Liver (tissue), 9 donors: Measurements from ENCODE around the gene MMP14. TPM values are rescaled to one million over a fixed set of nuclear protein-coding genes. Genes with fewer than 3 reads are reported as not detected.

Experiments used
- DNase-seq: peaks from one replicate; pipeline ENCODE4 v3.0.0-alpha.2; 2017; ENCODE audit warnings: low spot score
- H3K27ac ChIP-seq, 2 donors: one replicate each; pipeline ENCODE4 v1.7.0; 2013; ENCODE audit warnings: inconsistent platforms in 2 of 2, low read length in 2 of 2, control low read depth in 1 of 2, low read depth in 1 of 2, mild to moderate bottlenecking in 1 of 2
- H3K27me3 ChIP-seq, 4 donors: one replicate each; pipeline versions ENCODE4 v1.6.1 to v1.7.0; 2013; ENCODE audit warnings: low read length in 3 of 4, inconsistent platforms in 1 of 4, mild to moderate bottlenecking in 1 of 4, moderate library complexity in 1 of 4; ENCODE audit not compliant: control insufficient read depth in 4 of 4, insufficient read depth in 4 of 4
- H3K36me3 ChIP-seq, 4 donors: one replicate each; pipeline versions ENCODE4 v1.6.1 to v1.7.0; 2013; ENCODE audit warnings: low read length in 3 of 4, mild to moderate bottlenecking in 3 of 4, low read depth in 1 of 4, moderate library complexity in 1 of 4; ENCODE audit not compliant: control insufficient read depth in 4 of 4, insufficient read depth in 3 of 4
- H3K4me1 ChIP-seq, 4 donors: one replicate each; pipeline versions ENCODE4 v1.6.1 to v1.7.0; 2013; ENCODE audit warnings: low read length in 3 of 4, mild to moderate bottlenecking in 3 of 4, moderate library complexity in 1 of 4; ENCODE audit not compliant: control insufficient read depth in 4 of 4, insufficient read depth in 4 of 4
- H3K4me3 ChIP-seq, 3 donors: one replicate each; pipeline versions ENCODE4 v1.6.1 to v1.7.0; 2013; ENCODE audit warnings: low read length in 3 of 3, control low read depth in 1 of 3, low read depth in 1 of 3, mild to moderate bottlenecking in 1 of 3
- H3K9ac ChIP-seq, 2 donors: one replicate each; pipeline ENCODE4 v1.7.0; 2013; ENCODE audit warnings: low read length in 2 of 2, mild to moderate bottlenecking in 2 of 2, moderate library complexity in 2 of 2, control low read depth in 1 of 2, low read depth in 1 of 2
- H3K9me3 ChIP-seq, 4 donors: one replicate each; pipeline versions ENCODE4 v1.6.1 to v1.7.0; 2013; ENCODE audit warnings: low read length in 3 of 4; ENCODE audit not compliant: control insufficient read depth in 4 of 4
- ATF3 ChIP-seq: IDR thresholded peaks from 2 replicates; pipeline ENCODE4 v1.6.1; 2016; ENCODE audit warnings: antibody characterized with exemption
- CTCF ChIP-seq: fragments of 150-350 bp; IDR thresholded peaks from 2 replicates; pipeline ENCODE4 v1.5.1; 2017; ENCODE audit warnings: improper control_type of control experiment, low read depth, low read length; ENCODE audit not compliant: missing input control
- EGR1 ChIP-seq, 2 donors: IDR thresholded peaks; 2 replicates each; pipeline ENCODE4 v1.6.1; 2016 to 2018; ENCODE audit warnings: antibody characterized with exemption in 2 of 2, low read depth in 2 of 2
- FOXA1 ChIP-seq: IDR thresholded peaks from 2 replicates; pipeline ENCODE4 v1.6.1; 2016; ENCODE audit warnings: antibody characterized with exemption
- FOXA2 ChIP-seq: IDR thresholded peaks from 2 replicates; pipeline ENCODE4 v1.6.1; 2016; ENCODE audit warnings: antibody characterized with exemption
- GABPA ChIP-seq, 2 donors: IDR thresholded peaks in 1 of 2; conservative IDR thresholded peaks in 1 of 2; 2 replicates each; pipeline ENCODE4 v1.6.1; 2016; ENCODE audit warnings: antibody characterized with exemption in 2 of 2, mild to moderate bottlenecking in 1 of 2, moderate library complexity in 1 of 2
- HNF4A ChIP-seq, 2 donors: conservative IDR thresholded peaks; 2 replicates each; pipeline ENCODE4 v1.6.1; 2016; ENCODE audit warnings: antibody characterized with exemption in 2 of 2, mild to moderate bottlenecking in 2 of 2
- HNF4G ChIP-seq: IDR thresholded peaks from 2 replicates; pipeline ENCODE4 v1.6.1; 2016; ENCODE audit warnings: antibody characterized with exemption
- JUND ChIP-seq, 2 donors: IDR thresholded peaks; 2 replicates each; pipeline ENCODE4 v1.6.1; 2016; ENCODE audit warnings: antibody characterized with exemption in 2 of 2
- NR2F2 ChIP-seq: IDR thresholded peaks from 2 replicates; pipeline ENCODE4 v1.6.1; 2016; ENCODE audit warnings: antibody characterized with exemption
- RAD21 ChIP-seq, 2 donors: IDR thresholded peaks; 2 replicates each; pipeline ENCODE4 v1.6.1; 2016; ENCODE audit warnings: antibody characterized with exemption in 2 of 2, mild to moderate bottlenecking in 2 of 2
- RXRA ChIP-seq, 2 donors: IDR thresholded peaks; 2 replicates each; pipeline ENCODE4 v1.6.1; 2017 to 2018; ENCODE audit warnings: antibody characterized with exemption in 2 of 2, mild to moderate bottlenecking in 1 of 2
- SP1 ChIP-seq: IDR thresholded peaks from 2 replicates; pipeline ENCODE4 v1.6.1; 2018; ENCODE audit warnings: antibody characterized with exemption, mild to moderate bottlenecking
- TAF1 ChIP-seq: conservative IDR thresholded peaks from 2 replicates; pipeline ENCODE4 v1.6.1; 2016; ENCODE audit warnings: antibody characterized with exemption, mild to moderate bottlenecking
- YY1 ChIP-seq: IDR thresholded peaks from 2 replicates; pipeline ENCODE4 v1.6.1; 2016; ENCODE audit warnings: antibody characterized with exemption, mild to moderate bottlenecking
- ZBTB33 ChIP-seq: IDR thresholded peaks from 2 replicates; pipeline ENCODE4 v1.6.1; 2016; ENCODE audit warnings: antibody characterized with exemption
- WGBS: extraction: QIAGEN DNeasy Blood & Tissue Kit; methylation state at CpG from one replicate; pipeline ENCODE4 v1.1.7; 2013; 5-methylcytosine and 5-hydroxymethylcytosine counted together
- polyA plus RNA-seq, 2 donors: library from polyadenylated mRNA; stranded (reverse) in 1 of 2; unstranded in 1 of 2; fragments of 200-250 nt in 1 of 2; fragments of >200 nt in 1 of 2; fragmentation: Nextera tagmentation in 1 of 2; extraction: Ambion mirVana in 1 of 2; gene quantifications; one replicate each; pipeline versions ENCODE4 v1.2.1 to v1.2.3, GENCODE V29; 2013 to 2015
- total RNA-seq, 2 donors: library from RNA; depleted of rRNA; stranded (reverse); fragments of >200 nt; gene quantifications; one replicate each; pipeline ENCODE4 v1.2.3, GENCODE V29; 2014
- TF ChIP-seq, protein P1 (sequence below): IDR thresholded peaks from 2 replicates; pipeline ENCODE4 v1.6.1; 2016; ENCODE audit warnings: antibody characterized with exemption, mild to moderate bottlenecking
- TF ChIP-seq, protein P2 (sequence below): IDR thresholded peaks from 2 replicates; pipeline ENCODE4 v1.6.1; 2016; ENCODE audit warnings: antibody characterized with exemption
- donor health status: healthy.
- donor health status: healthy.
- donor health status: healthy.
- donor health status: healthy.
- donor health status: healthy.

MMP14 gene
- total and polyA plus RNA-seq, 4 donors: 0.86 to 10.6 (median 8.0) TPM

GRCh38 chr14:22884738-22885523, 48.5 kb downstream of the MMP14 start:
- Histone ChIP-seq H3K4me3 (no peak overlapping the region), H3K27ac (no peak overlapping the region), H3K36me3 (no peaks in the 10 kb centered on the region), H3K4me1 (peaks cover 0 to 4% (median 2%) of the 10 kb centered on the region in 4 donors), H3K9me3 (no peaks in the 10 kb centered on the region), H3K27me3 (no peaks in the 10 kb centered on the region), H3K9ac (no peak overlapping the region)
- no peak for DNase-seq
- TF ChIP-seq FOXA2 (no peak), JUND (IDR thresholded peaks at IDR 0.05) (no peak), RXRA (IDR thresholded peaks at IDR 0.05) (no peak), HNF4A (conservative IDR thresholded peaks at IDR 0.05) (no peak), NR2F2 (no peak), EGR1 (IDR thresholded peaks at IDR 0.05; ENCODE audit: low read depth in 2 of 2) (no peak), SP1 (no peak), CTCF (no peak), RAD21 (IDR thresholded peaks at IDR 0.05) (no peak), ZBTB33 (no peak), HNF4G (no peak), YY1 (no peak)
- TF ChIP-seq, protein P1, sequence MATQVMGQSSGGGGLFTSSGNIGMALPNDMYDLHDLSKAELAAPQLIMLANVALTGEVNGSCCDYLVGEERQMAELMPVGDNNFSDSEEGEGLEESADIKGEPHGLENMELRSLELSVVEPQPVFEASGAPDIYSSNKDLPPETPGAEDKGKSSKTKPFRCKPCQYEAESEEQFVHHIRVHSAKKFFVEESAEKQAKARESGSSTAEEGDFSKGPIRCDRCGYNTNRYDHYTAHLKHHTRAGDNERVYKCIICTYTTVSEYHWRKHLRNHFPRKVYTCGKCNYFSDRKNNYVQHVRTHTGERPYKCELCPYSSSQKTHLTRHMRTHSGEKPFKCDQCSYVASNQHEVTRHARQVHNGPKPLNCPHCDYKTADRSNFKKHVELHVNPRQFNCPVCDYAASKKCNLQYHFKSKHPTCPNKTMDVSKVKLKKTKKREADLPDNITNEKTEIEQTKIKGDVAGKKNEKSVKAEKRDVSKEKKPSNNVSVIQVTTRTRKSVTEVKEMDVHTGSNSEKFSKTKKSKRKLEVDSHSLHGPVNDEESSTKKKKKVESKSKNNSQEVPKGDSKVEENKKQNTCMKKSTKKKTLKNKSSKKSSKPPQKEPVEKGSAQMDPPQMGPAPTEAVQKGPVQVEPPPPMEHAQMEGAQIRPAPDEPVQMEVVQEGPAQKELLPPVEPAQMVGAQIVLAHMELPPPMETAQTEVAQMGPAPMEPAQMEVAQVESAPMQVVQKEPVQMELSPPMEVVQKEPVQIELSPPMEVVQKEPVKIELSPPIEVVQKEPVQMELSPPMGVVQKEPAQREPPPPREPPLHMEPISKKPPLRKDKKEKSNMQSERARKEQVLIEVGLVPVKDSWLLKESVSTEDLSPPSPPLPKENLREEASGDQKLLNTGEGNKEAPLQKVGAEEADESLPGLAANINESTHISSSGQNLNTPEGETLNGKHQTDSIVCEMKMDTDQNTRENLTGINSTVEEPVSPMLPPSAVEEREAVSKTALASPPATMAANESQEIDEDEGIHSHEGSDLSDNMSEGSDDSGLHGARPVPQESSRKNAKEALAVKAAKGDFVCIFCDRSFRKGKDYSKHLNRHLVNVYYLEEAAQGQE: no peak
- WGBS: 92% methylated on average over 11 of the region's 11 CpGs

DNA sequence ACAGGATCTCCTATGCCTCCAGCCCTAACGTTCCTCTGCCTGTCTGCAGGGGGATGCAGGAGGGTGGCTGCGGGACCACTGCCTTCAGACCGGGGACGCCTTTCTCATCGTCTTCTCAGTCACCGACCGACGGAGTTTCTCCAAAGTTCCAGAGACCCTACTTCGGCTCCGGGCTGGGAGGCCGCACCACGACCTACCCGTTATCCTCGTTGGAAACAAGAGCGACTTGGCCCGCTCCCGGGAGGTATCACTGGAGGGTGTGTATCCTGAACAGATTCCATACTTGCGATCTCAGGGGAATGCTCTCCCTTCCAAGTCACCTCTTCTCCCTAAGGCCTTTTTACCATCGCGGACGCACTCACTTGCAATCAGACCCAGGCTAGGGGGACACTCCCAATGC, 49.6 kb downstream of the MMP14 start:
- WGBS: 94% methylated on average over 21 of the region's 21 CpGs
- no peaks in the 10 kb centered on the region for H3K27me3 ChIP-seq
- no peak overlapping the region for H3K9ac ChIP-seq
- no peak overlapping the region for H3K4me3 ChIP-seq
- no peaks in the 10 kb centered on the region for H3K9me3 ChIP-seq
- no peak for DNase-seq
- H3K4me1 ChIP-seq: peaks cover 0 to 4% (median 2%) of the 10 kb centered on the region in 4 donors
- H3K27ac ChIP-seq: no peak overlapping the region
- H3K36me3 ChIP-seq: no peaks in the 10 kb centered on the region
- TF ChIP-seq NR2F2: no peak
- no peak for TF ChIP-seq HNF4G
- TF ChIP-seq GABPA (IDR thresholded peaks at IDR 0.05 in 1 of 2, conservative IDR thresholded peaks at IDR 0.05 in 1 of 2): no peak
- no peak for TF ChIP-seq JUND (IDR thresholded peaks at IDR 0.05)
- TF ChIP-seq EGR1 (IDR thresholded peaks at IDR 0.05; ENCODE audit: low read depth in 2 of 2): no peak
- TF ChIP-seq RAD21 (IDR thresholded peaks at IDR 0.05): no peak
- TF ChIP-seq ATF3: no peak
- no peak for TF ChIP-seq TAF1
- TF ChIP-seq, protein P2, sequence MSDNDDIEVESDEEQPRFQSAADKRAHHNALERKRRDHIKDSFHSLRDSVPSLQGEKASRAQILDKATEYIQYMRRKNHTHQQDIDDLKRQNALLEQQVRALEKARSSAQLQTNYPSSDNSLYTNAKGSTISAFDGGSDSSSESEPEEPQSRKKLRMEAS: no peak
- TF ChIP-seq, protein P1: no peak
- TF ChIP-seq FOXA2: no peak
- TF ChIP-seq YY1: no peak
- no peak for TF ChIP-seq FOXA1
